Liver (tissue), 9 donors: ENCODE data around the gene NTMT1. TPM values are rescaled to one million over a fixed set of nuclear protein-coding genes. Genes with fewer than 3 reads are reported as not detected.

ENCODE experiments used
- DNase-seq: peaks from one replicate; pipeline ENCODE4 v3.0.0-alpha.2; 2017; ENCODE audit warnings: low spot score
- H3K27ac ChIP-seq, 2 donors: one replicate each; pipeline ENCODE4 v1.7.0; 2013; ENCODE audit warnings: inconsistent platforms in 2 of 2, low read length in 2 of 2, control low read depth in 1 of 2, low read depth in 1 of 2, mild to moderate bottlenecking in 1 of 2
- H3K27me3 ChIP-seq, 4 donors: one replicate each; pipeline versions ENCODE4 v1.6.1 to v1.7.0; 2013; ENCODE audit warnings: low read length in 3 of 4, inconsistent platforms in 1 of 4, mild to moderate bottlenecking in 1 of 4, moderate library complexity in 1 of 4; ENCODE audit not compliant: control insufficient read depth in 4 of 4, insufficient read depth in 4 of 4
- H3K36me3 ChIP-seq, 4 donors: one replicate each; pipeline versions ENCODE4 v1.6.1 to v1.7.0; 2013; ENCODE audit warnings: low read length in 3 of 4, mild to moderate bottlenecking in 3 of 4, low read depth in 1 of 4, moderate library complexity in 1 of 4; ENCODE audit not compliant: control insufficient read depth in 4 of 4, insufficient read depth in 3 of 4
- H3K4me1 ChIP-seq, 4 donors: one replicate each; pipeline versions ENCODE4 v1.6.1 to v1.7.0; 2013; ENCODE audit warnings: low read length in 3 of 4, mild to moderate bottlenecking in 3 of 4, moderate library complexity in 1 of 4; ENCODE audit not compliant: control insufficient read depth in 4 of 4, insufficient read depth in 4 of 4
- H3K4me3 ChIP-seq, 3 donors: one replicate each; pipeline versions ENCODE4 v1.6.1 to v1.7.0; 2013; ENCODE audit warnings: low read length in 3 of 3, control low read depth in 1 of 3, low read depth in 1 of 3, mild to moderate bottlenecking in 1 of 3
- H3K9ac ChIP-seq, 2 donors: one replicate each; pipeline ENCODE4 v1.7.0; 2013; ENCODE audit warnings: low read length in 2 of 2, mild to moderate bottlenecking in 2 of 2, moderate library complexity in 2 of 2, control low read depth in 1 of 2, low read depth in 1 of 2
- H3K9me3 ChIP-seq, 4 donors: one replicate each; pipeline versions ENCODE4 v1.6.1 to v1.7.0; 2013; ENCODE audit warnings: low read length in 3 of 4; ENCODE audit not compliant: control insufficient read depth in 4 of 4
- FOXA2 ChIP-seq: IDR thresholded peaks from 2 replicates; pipeline ENCODE4 v1.6.1; 2016; ENCODE audit warnings: antibody characterized with exemption
- GABPA ChIP-seq, 2 donors: IDR thresholded peaks in 1 of 2; conservative IDR thresholded peaks in 1 of 2; 2 replicates each; pipeline ENCODE4 v1.6.1; 2016; ENCODE audit warnings: antibody characterized with exemption in 2 of 2, mild to moderate bottlenecking in 1 of 2, moderate library complexity in 1 of 2
- HNF4A ChIP-seq, 2 donors: conservative IDR thresholded peaks; 2 replicates each; pipeline ENCODE4 v1.6.1; 2016; ENCODE audit warnings: antibody characterized with exemption in 2 of 2, mild to moderate bottlenecking in 2 of 2
- HNF4G ChIP-seq: IDR thresholded peaks from 2 replicates; pipeline ENCODE4 v1.6.1; 2016; ENCODE audit warnings: antibody characterized with exemption
- RAD21 ChIP-seq, 2 donors: IDR thresholded peaks; 2 replicates each; pipeline ENCODE4 v1.6.1; 2016; ENCODE audit warnings: antibody characterized with exemption in 2 of 2, mild to moderate bottlenecking in 2 of 2
- RXRA ChIP-seq, 2 donors: IDR thresholded peaks; 2 replicates each; pipeline ENCODE4 v1.6.1; 2017 to 2018; ENCODE audit warnings: antibody characterized with exemption in 2 of 2, mild to moderate bottlenecking in 1 of 2
- SP1 ChIP-seq: IDR thresholded peaks from 2 replicates; pipeline ENCODE4 v1.6.1; 2018; ENCODE audit warnings: antibody characterized with exemption, mild to moderate bottlenecking
- TAF1 ChIP-seq: conservative IDR thresholded peaks from 2 replicates; pipeline ENCODE4 v1.6.1; 2016; ENCODE audit warnings: antibody characterized with exemption, mild to moderate bottlenecking
- YY1 ChIP-seq: IDR thresholded peaks from 2 replicates; pipeline ENCODE4 v1.6.1; 2016; ENCODE audit warnings: antibody characterized with exemption, mild to moderate bottlenecking
- WGBS: extraction: QIAGEN DNeasy Blood & Tissue Kit; methylation state at CpG from one replicate; pipeline ENCODE4 v1.1.7; 2013; 5-methylcytosine and 5-hydroxymethylcytosine counted together
- polyA plus RNA-seq, 2 donors: library from polyadenylated mRNA; stranded (reverse) in 1 of 2; unstranded in 1 of 2; fragments of 200-250 nt in 1 of 2; fragments of >200 nt in 1 of 2; fragmentation: Nextera tagmentation in 1 of 2; extraction: Ambion mirVana in 1 of 2; gene quantifications; one replicate each; pipeline versions ENCODE4 v1.2.1 to v1.2.3, GENCODE V29; 2013 to 2015
- total RNA-seq, 2 donors: library from RNA; depleted of rRNA; stranded (reverse); fragments of >200 nt; gene quantifications; one replicate each; pipeline ENCODE4 v1.2.3, GENCODE V29; 2014
- TF ChIP-seq, protein P1 (sequence below): IDR thresholded peaks from 2 replicates; pipeline ENCODE4 v1.6.1; 2016; ENCODE audit warnings: antibody characterized with exemption
- TF ChIP-seq, protein P2 (sequence below): IDR thresholded peaks from 2 replicates; pipeline ENCODE4 v1.6.1; 2016; ENCODE audit warnings: antibody characterized with exemption
- TF ChIP-seq, protein P3 (sequence below): IDR thresholded peaks from 2 replicates; pipeline ENCODE4 v1.6.1; 2016; ENCODE audit warnings: antibody characterized with exemption, mild to moderate bottlenecking
- TF ChIP-seq, protein P4 (sequence below): fragments of 150-350 bp; IDR thresholded peaks from 2 replicates; pipeline ENCODE4 v1.5.1; 2017; ENCODE audit warnings: improper control_type of control experiment, low read depth, low read length; ENCODE audit not compliant: missing input control
- TF ChIP-seq, protein P5 (sequence below): IDR thresholded peaks from 2 replicates; pipeline ENCODE4 v1.6.1; 2016; ENCODE audit warnings: antibody characterized with exemption
- donor health status: healthy.
- donor health status: healthy.
- donor health status: healthy.
- donor health status: healthy.
- donor health status: healthy.

NTMT1 gene
- total and polyA plus RNA-seq, 4 donors, result 13.1 to 42.5 (median 26.2) TPM

DNA sequence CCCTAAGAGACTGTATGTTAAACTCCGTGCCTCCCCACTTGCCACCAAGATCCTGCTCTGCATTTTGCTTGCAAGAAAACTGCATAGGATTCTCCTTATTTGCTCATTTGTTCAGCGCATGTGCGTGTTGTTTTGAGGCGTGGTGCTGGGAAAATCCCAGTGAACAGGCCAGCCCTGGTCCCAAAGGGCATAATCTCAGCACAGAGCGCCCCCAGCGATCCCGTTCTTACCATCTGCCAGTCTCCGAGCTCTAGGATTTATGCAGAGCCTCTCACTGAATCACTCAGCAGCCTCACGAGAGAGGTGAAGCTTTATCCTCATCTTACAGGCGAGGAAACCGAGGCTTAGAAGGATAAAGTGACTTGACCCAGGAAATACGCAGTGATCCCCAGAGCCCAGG, 51.0 kb downstream of the NTMT1 start:
- H3K27me3 ChIP-seq, result no peaks in the 10 kb centered on the region
- 78% methylated on average over 12 of the region's 12 CpGs for WGBS
- no peaks in the 10 kb centered on the region for H3K36me3 ChIP-seq
- no peak for TF ChIP-seq RAD21 (IDR thresholded peaks at IDR 0.05)
- TF ChIP-seq, protein P1, sequence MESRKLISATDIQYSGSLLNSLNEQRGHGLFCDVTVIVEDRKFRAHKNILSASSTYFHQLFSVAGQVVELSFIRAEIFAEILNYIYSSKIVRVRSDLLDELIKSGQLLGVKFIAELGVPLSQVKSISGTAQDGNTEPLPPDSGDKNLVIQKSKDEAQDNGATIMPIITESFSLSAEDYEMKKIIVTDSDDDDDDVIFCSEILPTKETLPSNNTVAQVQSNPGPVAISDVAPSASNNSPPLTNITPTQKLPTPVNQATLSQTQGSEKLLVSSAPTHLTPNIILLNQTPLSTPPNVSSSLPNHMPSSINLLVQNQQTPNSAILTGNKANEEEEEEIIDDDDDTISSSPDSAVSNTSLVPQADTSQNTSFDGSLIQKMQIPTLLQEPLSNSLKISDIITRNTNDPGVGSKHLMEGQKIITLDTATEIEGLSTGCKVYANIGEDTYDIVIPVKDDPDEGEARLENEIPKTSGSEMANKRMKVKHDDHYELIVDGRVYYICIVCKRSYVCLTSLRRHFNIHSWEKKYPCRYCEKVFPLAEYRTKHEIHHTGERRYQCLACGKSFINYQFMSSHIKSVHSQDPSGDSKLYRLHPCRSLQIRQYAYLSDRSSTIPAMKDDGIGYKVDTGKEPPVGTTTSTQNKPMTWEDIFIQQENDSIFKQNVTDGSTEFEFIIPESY, result no peak
- H3K9me3 ChIP-seq, result no peaks in the 10 kb centered on the region
- H3K27ac ChIP-seq, result no peak overlapping the region
- no peak for DNase-seq
- H3K4me1 ChIP-seq, result no peaks in the 10 kb centered on the region
- no peak overlapping the region for H3K4me3 ChIP-seq
- H3K9ac ChIP-seq, result no peak overlapping the region

DNA sequence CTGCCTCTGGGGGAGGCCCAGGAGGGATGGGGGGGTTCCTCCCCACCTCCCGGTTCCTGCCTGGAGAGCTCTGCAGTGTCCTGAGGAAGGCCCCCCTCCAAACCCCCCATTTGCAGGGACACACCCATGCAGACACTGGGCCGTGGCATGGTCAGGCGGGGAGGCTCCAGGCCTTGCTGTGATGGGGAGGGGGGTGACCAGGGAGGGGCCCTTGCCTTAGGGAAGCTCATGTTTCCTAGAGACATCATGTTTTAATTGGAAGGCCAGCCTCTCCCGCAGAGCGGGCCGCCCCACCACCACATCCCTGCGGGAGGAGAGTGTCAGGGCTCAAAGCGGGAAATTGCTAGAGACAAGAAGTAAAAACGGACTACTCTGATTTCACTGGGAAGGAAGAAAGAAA, 51.5 kb downstream of the NTMT1 start:
- no peak for DNase-seq
- no peaks in the 10 kb centered on the region for H3K27me3 ChIP-seq
- no peak for TF ChIP-seq RXRA (IDR thresholded peaks at IDR 0.05)
- TF ChIP-seq SP1, result no peak
- no peak for TF ChIP-seq TAF1
- TF ChIP-seq HNF4G, result no peak
- TF ChIP-seq GABPA (IDR thresholded peaks at IDR 0.05 in 1 of 2, conservative IDR thresholded peaks at IDR 0.05 in 1 of 2), result no peak
- TF ChIP-seq, protein P2, sequence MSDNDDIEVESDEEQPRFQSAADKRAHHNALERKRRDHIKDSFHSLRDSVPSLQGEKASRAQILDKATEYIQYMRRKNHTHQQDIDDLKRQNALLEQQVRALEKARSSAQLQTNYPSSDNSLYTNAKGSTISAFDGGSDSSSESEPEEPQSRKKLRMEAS, result no peak
- TF ChIP-seq, protein P3, sequence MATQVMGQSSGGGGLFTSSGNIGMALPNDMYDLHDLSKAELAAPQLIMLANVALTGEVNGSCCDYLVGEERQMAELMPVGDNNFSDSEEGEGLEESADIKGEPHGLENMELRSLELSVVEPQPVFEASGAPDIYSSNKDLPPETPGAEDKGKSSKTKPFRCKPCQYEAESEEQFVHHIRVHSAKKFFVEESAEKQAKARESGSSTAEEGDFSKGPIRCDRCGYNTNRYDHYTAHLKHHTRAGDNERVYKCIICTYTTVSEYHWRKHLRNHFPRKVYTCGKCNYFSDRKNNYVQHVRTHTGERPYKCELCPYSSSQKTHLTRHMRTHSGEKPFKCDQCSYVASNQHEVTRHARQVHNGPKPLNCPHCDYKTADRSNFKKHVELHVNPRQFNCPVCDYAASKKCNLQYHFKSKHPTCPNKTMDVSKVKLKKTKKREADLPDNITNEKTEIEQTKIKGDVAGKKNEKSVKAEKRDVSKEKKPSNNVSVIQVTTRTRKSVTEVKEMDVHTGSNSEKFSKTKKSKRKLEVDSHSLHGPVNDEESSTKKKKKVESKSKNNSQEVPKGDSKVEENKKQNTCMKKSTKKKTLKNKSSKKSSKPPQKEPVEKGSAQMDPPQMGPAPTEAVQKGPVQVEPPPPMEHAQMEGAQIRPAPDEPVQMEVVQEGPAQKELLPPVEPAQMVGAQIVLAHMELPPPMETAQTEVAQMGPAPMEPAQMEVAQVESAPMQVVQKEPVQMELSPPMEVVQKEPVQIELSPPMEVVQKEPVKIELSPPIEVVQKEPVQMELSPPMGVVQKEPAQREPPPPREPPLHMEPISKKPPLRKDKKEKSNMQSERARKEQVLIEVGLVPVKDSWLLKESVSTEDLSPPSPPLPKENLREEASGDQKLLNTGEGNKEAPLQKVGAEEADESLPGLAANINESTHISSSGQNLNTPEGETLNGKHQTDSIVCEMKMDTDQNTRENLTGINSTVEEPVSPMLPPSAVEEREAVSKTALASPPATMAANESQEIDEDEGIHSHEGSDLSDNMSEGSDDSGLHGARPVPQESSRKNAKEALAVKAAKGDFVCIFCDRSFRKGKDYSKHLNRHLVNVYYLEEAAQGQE, result no peak
- TF ChIP-seq FOXA2, result no peak
- TF ChIP-seq HNF4A (conservative IDR thresholded peaks at IDR 0.05), result no peak
- TF ChIP-seq, protein P4, sequence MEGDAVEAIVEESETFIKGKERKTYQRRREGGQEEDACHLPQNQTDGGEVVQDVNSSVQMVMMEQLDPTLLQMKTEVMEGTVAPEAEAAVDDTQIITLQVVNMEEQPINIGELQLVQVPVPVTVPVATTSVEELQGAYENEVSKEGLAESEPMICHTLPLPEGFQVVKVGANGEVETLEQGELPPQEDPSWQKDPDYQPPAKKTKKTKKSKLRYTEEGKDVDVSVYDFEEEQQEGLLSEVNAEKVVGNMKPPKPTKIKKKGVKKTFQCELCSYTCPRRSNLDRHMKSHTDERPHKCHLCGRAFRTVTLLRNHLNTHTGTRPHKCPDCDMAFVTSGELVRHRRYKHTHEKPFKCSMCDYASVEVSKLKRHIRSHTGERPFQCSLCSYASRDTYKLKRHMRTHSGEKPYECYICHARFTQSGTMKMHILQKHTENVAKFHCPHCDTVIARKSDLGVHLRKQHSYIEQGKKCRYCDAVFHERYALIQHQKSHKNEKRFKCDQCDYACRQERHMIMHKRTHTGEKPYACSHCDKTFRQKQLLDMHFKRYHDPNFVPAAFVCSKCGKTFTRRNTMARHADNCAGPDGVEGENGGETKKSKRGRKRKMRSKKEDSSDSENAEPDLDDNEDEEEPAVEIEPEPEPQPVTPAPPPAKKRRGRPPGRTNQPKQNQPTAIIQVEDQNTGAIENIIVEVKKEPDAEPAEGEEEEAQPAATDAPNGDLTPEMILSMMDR, result no peak
- TF ChIP-seq, protein P5, sequence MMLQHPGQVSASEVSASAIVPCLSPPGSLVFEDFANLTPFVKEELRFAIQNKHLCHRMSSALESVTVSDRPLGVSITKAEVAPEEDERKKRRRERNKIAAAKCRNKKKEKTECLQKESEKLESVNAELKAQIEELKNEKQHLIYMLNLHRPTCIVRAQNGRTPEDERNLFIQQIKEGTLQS, result no peak
- no peak for TF ChIP-seq YY1
- no peaks in the 10 kb centered on the region for H3K36me3 ChIP-seq
- WGBS, result 62% methylated on average over 9 of the region's 9 CpGs
- H3K4me1 ChIP-seq, result no peaks in the 10 kb centered on the region
- no peak overlapping the region for H3K4me3 ChIP-seq
- no peak overlapping the region for H3K27ac ChIP-seq
- no peak overlapping the region for H3K9ac ChIP-seq
- no peaks in the 10 kb centered on the region for H3K9me3 ChIP-seq
